Mucosa of descending colon (tissue), 3 donors: Measurements from ENCODE around the gene SHROOM2. TPM values are rescaled to one million over a fixed set of nuclear protein-coding genes. Genes with fewer than 3 reads are reported as not detected.

Experiments used
- ATAC-seq: fragments of 200-7000 bp; cut with Tn5 transposase; one replicate; pipeline ENCODE4 v1.9.1; 2020; ENCODE audit warnings: mild to moderate bottlenecking, moderate library complexity
- DNase-seq, 3 donors: peaks; one replicate each; pipeline ENCODE4 v3.0.0-alpha.2; 2020
- H3K36me3 ChIP-seq: fragments of 200-600 bp; one replicate; pipeline ENCODE4 v1.8.0; 2021; ENCODE audit warnings: low read depth, mild to moderate bottlenecking
- H3K4me1 ChIP-seq: fragments of 200-600 bp; one replicate; pipeline ENCODE4 v1.8.0; 2021; ENCODE audit warnings: low read depth, mild to moderate bottlenecking
- H3K4me3 ChIP-seq: fragments of 200-600 bp; one replicate; pipeline ENCODE4 v1.8.0; 2021; ENCODE audit warnings: mild to moderate bottlenecking
- H3K9me3 ChIP-seq: fragments of 200-600 bp; one replicate; pipeline ENCODE4 v1.8.0; 2021; ENCODE audit warnings: mild to moderate bottlenecking
- intact Hi-C, 2 donors: fragments of 100-400 bp; cut with DNase I in 1 of 2; cut with micrococcal nuclease in 1 of 2; formaldehyde crosslinking; loops; one replicate each; pipeline versions ENCODE4 v1.11.0 to v1.11.1; 2022; cut with DNase I, micrococcal nuclease
- total RNA-seq, 3 donors: library from RNA; stranded (reverse); fragmentation: NEBNext Ultra II Directional in 2 of 3; extraction: Animal tissue kit (Norgen Biotek cat#: 25700) in 2 of 3; gene quantifications; one replicate each; pipeline versions ENCODE4 v1.2.1 to v1.2.4, GENCODE V29; 2021 to 2023
- TF ChIP-seq, protein P1 (sequence below): fragments of 200-600 bp; IDR thresholded peaks from one replicate; pipeline ENCODE4 v1.8.0; 2022; ENCODE audit warnings: antibody characterized with exemption, mild to moderate bottlenecking
- donor health status: DM: no; HTN: no; CAD: no; lungs with moderate emphysema.
- donor health status: DM: no; HTN: no; CAD: no.
- donor health status: DM: no; HTN: yes; CAD: no.

The SHROOM2 gene
- total RNA-seq, 3 donors from 2014 or later, result 1.2 to 11.5 (median 5.1) TPM

DNA sequence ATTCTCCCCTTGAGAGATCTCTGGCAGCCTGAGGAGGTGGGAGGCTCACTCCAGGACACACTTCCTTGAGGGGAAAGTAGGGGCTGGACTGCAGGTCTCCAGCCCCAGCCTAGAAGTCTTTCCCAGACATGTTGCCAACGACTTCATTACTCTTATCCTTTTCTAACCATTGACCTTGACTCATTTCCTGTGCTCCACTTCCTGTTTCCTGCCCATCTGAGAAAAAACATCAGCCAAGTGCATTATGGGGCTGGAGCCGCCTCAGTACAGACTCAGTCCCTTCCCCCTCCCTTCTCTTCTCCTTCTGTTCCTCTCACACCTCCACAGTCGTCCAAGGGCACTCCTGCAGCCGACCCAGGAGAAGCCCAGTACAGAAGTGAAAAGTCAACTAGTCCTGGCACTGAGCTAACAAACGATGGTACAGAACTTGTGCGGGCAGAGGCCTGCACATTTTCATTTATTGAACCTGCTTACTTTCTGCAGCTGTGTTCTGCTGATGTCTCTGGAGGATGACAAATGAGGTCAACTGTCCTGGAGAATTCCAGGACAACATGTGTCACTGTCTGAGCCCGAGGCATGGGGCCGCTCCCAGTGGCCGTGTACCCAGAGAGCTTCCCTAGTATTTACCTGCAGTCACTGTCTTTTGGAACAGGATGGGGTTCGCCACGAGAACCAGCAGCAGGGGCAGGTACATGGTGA lies 40.7 kb upstream of the SHROOM2 start:
- H3K4me1 ChIP-seq, result no peaks in the 10 kb centered on the region
- no peak overlapping the region for H3K4me3 ChIP-seq
- ATAC-seq, result no peak
- H3K36me3 ChIP-seq, result no peaks in the 10 kb centered on the region
- intact Hi-C loops, result no loop called here
- no peaks in the 10 kb centered on the region for H3K9me3 ChIP-seq
- no peak for DNase-seq
- TF ChIP-seq, protein P1, sequence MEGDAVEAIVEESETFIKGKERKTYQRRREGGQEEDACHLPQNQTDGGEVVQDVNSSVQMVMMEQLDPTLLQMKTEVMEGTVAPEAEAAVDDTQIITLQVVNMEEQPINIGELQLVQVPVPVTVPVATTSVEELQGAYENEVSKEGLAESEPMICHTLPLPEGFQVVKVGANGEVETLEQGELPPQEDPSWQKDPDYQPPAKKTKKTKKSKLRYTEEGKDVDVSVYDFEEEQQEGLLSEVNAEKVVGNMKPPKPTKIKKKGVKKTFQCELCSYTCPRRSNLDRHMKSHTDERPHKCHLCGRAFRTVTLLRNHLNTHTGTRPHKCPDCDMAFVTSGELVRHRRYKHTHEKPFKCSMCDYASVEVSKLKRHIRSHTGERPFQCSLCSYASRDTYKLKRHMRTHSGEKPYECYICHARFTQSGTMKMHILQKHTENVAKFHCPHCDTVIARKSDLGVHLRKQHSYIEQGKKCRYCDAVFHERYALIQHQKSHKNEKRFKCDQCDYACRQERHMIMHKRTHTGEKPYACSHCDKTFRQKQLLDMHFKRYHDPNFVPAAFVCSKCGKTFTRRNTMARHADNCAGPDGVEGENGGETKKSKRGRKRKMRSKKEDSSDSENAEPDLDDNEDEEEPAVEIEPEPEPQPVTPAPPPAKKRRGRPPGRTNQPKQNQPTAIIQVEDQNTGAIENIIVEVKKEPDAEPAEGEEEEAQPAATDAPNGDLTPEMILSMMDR, result no peak

DNA sequence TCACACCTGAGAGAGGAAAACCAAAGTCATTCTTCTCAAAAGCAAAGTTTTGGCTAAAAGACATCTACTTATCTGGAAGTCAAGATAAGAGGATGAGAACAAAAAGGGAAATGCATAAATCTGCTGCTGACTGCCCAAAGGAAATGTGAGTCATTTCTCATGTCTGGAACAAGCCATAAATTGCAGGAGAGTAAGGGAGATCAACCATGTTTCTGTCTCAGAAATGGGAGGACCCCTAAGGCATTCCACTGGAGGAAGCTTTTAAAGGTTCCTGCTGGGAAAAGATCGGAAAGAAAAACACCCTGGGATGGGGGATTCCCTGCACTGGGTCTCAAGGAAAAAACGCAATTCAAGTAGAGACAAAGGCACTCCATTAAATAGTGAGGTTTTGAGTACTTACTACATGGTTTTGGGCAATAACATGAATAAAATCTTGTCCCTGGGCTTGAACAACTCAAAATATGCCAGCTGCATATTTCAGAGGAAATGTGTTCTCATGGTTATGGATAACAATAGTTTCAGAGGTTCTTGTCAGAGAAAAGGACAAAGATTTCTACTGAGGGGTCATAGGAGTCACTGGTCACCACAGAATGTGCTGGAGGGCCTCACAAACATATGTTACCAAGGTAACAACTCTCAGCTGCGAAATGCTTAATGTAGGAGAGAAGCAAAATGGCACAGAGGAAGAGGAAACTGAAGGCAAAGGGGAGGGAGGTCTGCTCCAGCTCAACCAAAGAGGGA lies 39.9 kb upstream of the SHROOM2 start:
- no peak for DNase-seq
- intact Hi-C loops, result no loop called here

DNA sequence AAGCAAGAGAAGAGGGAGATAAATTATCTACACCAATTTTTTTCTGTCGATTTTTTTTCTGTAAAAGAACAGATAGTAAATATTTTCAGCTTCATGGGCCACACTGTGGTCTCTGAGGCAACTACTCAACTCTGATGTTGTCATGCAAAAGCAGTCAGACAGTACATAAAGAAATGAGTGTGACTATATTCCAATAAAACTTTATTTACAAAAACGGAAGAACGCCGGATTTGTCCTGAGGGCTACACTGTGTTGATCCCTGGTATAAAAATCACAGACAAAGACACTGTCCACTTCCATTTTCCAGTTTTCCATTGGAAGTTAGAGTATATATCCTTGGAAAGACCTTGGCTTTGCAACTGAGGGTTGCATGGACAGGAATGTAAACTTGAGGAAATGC lies 38.6 kb upstream of the SHROOM2 start:
- Histone ChIP-seq H3K4me3 (no peak overlapping the region), H3K9me3 (no peaks in the 10 kb centered on the region), H3K36me3 (no peaks in the 10 kb centered on the region), H3K4me1 (no peaks in the 10 kb centered on the region)
- intact Hi-C loops, result no loop called here
- DNase-seq (no peak), ATAC-seq (no peak)
- TF ChIP-seq, protein P1, result no peak

More for the DNA sequence above, 39.9 kb upstream of the SHROOM2 start:
- no peaks in the 10 kb centered on the region for H3K36me3 ChIP-seq
- no peak overlapping the region for H3K4me3 ChIP-seq
- TF ChIP-seq, protein P1, result no peak
- H3K4me1 ChIP-seq, result no peaks in the 10 kb centered on the region
- H3K9me3 ChIP-seq, result no peaks in the 10 kb centered on the region
- ATAC-seq, result no peak

DNA sequence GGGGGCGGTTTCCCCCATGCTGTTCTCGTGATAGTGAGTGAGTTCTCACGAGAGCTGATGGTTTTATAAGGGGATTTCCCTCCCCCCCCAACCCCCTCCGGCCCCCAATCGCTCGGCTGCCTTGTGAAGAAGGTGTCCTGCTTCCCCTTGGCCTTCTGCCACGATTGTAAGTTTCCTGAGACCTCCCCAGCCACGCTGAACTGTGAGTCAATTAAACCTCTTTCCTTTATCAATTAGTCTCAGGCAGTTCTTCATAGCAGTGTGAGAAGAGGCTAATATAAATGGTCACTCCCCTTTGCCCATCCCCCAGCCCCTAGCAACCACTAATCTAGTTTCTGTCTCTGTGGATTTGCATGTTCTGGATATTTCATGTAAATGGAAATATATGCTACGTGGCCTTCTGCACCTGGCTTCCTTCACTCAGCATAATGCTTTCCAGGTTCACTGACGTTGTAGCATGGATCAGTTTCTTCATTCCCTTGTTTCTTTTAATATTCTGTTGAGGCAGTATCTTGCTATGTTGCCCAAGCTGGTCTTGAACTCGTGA lies 37.0 kb upstream of the SHROOM2 start:
- Histone ChIP-seq H3K9me3 (no peaks in the 10 kb centered on the region), H3K4me1 (no peaks in the 10 kb centered on the region), H3K4me3 (no peak overlapping the region), H3K36me3 (no peaks in the 10 kb centered on the region)
- ATAC-seq, result no peak
- TF ChIP-seq, protein P1, result no peak
- no peak for DNase-seq
- intact Hi-C loops, result no loop called here

- Histone ChIP-seq H3K4me1 (no peaks in the 10 kb centered on the region), H3K9me3 (no peaks in the 10 kb centered on the region), H3K36me3 (no peaks in the 10 kb centered on the region), H3K4me3 (no peak overlapping the region)
- TF ChIP-seq, protein P1, result no peak
- DNase-seq (no peak), ATAC-seq (no peak)
- intact Hi-C loops, result no loop called here
Measured at GRCh38 chrX:9757366-9757765, 28.9 kb upstream of the SHROOM2 start.
